SK-N-DZ (cell line): ENCODE data around the gene FDX2.

Source experiments
- small RNA-seq, 2 experiments: library from RNA; depleted of rRNA; stranded (forward); fragments of <200 nt; gene quantifications; one replicate each; pipeline ENCODE3, GENCODE V24; 2014

FDX2 gene

Small RNAs within 50 kb of the gene (small RNA-seq; reads per million reads assigned to genes)
- gene AC011511.1 (0 reads per million in 2 experiments), gene AC011511.4 (0 reads per million in 2 experiments)
